KBM-7 (cell line): ENCODE results near the gene UBE2I.

Experiments used
- DNase-seq: peaks from one replicate; pipeline ENCODE4 v3.0.0-alpha.2; 2015
- in situ Hi-C: fragments of 300-500 bp; cut with MboI; formaldehyde crosslinking; loops from 2 replicates; pipeline ENCODE4 v1.14.3; 2020; ENCODE audit warnings: low sequenced_read_pairs, low pct_unique_long_range_greater_than_20kb, mixed read lengths

Gene UBE2I

DNA sequence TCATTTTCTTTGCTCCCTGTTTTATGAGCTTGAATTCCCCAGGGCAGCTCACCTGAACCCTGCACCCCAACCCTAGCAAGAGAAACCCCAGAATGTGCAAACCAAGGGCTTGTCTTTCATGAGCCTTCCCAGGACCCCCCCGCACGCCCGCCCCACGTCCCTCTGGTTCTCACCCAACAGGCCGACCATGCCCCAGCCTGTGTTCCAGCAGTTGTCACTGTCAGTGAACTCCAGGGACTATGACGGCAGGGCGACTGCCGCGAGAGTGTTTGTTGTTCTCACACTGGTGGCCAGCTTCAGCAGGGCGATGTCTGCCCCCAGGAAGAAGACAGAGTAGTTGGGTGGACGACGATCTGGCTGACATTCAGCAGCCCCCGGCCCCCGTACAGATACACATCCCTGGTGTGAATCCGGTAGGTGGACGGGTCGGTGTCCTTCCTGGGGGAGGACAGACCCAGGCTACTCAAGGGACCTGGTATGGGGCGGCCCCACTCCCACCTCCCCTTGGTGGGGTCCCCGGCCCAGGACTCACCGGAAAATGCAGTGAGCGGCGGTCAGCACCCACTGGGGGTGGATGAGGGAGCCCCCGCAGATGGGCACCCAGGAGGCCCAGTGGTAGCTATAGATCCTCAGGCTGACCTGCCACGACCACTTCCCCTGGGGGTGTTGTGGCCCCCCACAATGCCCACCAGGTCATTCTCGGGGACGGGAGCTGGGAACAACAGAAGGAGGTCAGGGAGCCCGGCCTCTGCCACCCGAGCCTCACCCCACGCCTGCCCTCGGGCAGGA is 33.5 kb upstream of the UBE2I start:
- in situ Hi-C loops = no loop called here
- DNase-seq = no peak

GRCh38 chr16:1276580-1276878 is 32.9 kb upstream of the UBE2I start:
- DNase-seq = no peak
- in situ Hi-C loops = no loop called here

- in situ Hi-C loops = no loop called here
- DNase-seq = no peak
These were observed 32.3 kb upstream of the UBE2I start for GRCh38 chr16:1277151-1277598.

- DNase-seq = no peak
- in situ Hi-C loops = no loop called here
These were observed 31.7 kb upstream of the UBE2I start for GRCh38 chr16:1277617-1278282.

GRCh38 chr16:1278477-1278876 is 31.0 kb upstream of the UBE2I start:
- in situ Hi-C loops = no loop called here
- no peak for DNase-seq

GRCh38 chr16:1279081-1279944 is 30.1 kb upstream of the UBE2I start:
- in situ Hi-C loops = no loop called here
- DNase-seq = no peak

- no peak for DNase-seq
- in situ Hi-C loops = no loop called here
These were observed 29.4 kb upstream of the UBE2I start for GRCh38 chr16:1279945-1280589.

GRCh38 chr16:1280783-1281182 is 28.7 kb upstream of the UBE2I start:
- in situ Hi-C loops = no loop called here
- no peak for DNase-seq

DNA sequence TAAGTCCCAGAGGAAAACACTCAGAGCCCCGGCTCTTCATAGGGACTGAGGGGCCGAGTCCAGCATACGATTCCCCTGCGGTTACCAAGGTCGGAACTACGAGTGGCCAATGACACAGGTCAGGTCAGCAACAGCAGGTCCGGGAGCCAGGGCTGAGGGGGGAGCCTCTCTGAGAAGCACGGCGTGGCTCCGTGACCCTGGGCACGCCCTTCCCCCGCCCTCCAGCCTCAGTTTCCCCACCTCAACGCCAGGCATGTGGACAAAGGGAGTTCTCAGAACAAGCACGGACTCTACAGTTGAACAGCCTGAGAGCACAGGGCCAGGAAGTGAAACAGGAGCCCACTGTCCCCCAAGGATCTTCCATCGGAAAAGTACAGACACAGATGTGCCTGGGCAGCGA is 27.9 kb upstream of the UBE2I start:
- DNase-seq = no peak
- in situ Hi-C loops = no loop called here

- in situ Hi-C loops = no loop called here
- DNase-seq = no peak
These were observed 27.0 kb upstream of the UBE2I start for GRCh38 chr16:1282324-1282973.

- in situ Hi-C loops = no loop called here
- peak; percentile 19 for DNase-seq
These were observed 26.1 kb upstream of the UBE2I start for GRCh38 chr16:1283296-1283695.

- in situ Hi-C loops = no loop called here
- DNase-seq = no peak
These were observed 25.3 kb upstream of the UBE2I start for GRCh38 chr16:1283996-1284616.

GRCh38 chr16:1285669-1286512 is 23.5 kb upstream of the UBE2I start:
- in situ Hi-C loops = no loop called here

DNA sequence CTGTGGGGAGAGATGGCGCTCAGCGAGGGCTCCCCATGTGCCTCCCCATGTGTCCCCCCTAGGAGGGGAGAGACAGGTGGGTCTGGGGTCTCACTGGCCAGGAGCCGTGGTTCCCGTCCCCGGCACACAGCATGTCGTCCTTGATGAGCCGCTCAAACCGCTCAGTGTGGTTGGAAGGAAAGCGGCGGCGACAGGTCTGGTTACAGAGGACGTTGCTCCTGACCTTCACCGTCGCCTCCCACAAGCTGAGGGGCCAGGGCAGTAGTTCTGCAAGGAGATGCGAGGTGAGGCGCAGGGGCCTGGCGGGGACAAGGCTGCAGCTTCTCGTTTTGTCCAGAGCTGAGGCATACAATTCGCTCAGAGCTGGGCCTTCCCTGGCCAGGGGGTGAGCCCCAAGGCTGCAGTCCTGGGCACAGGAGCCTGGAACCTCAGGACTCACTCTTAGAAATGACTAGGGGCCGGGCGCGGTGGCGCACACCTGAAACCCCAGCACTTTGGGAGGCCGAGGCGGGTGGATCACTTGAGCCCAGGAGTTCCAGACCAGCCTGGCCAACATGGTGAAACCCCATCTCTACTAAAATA is 22.8 kb upstream of the UBE2I start:
- DNase-seq = no peak
- in situ Hi-C loops = no loop called here

More at GRCh38 chr16:1285669-1286512, 23.5 kb upstream of the UBE2I start:
- DNase-seq = no peak

DNA sequence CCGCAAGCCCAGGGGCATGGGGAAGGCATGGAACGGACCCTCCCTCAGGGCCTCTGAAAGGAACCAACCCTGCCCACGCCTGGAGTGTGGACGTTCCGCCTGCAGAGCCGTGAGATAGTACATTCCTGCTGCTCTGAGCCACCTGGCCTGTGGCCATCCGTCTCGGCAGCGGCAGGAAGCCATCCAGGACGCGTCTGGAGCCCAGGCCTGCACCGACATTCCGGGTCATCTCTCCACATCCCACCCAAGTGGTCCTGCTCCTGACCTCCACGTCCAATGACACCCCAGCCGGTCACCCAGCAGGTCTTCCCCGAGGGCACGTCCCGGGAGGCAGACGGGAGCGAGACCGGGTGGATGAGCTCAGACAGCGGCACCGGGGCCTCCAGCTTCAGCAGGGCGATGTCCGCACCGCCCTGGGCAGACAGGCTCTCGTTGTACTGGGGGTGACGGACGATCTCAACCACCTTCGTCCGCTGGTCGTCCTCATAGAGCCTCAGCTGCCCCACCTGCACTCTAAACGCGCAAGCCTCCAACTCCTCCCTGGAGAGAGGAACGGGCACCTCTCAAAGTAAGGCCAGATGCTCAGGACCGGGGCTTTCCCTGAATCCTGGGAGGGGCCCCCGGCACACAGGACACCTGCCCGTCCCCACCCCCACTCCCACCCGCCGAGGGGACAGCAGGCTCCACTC is 21.3 kb upstream of the UBE2I start:
- DNase-seq = no peak
- in situ Hi-C loops = no loop called here

DNA sequence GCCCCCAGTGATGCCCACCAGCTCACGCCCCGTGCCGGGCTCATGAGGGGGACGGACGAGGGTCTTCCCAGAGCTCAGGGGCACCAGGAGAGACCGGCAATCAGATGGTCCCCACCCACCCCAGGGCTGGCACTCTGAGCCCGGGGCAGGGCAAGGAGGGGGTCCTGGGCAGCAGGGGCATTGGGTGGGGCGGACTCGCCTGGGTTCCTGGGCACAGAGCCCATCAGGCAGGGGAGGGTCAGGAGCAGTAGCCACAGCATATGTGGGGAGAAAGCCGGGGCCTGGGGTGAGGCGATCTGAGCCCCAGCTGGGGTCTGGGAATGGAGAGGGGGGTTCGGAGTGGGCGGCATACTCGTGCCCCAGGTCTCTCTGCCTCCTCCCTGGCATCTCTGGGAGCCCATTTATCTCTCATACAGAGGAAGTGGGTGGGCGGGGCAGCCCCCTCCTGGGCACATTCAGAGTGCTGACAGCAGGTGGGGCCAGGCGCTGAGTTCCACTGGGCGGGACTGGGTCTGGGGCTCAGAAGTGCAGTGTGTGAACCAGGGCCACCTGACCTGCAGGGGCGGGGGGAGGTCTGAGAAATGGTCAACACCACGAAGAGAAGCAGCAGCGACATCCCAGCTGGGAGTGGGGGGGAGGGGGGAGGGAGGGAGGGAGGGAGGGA is 20.5 kb upstream of the UBE2I start:
- in situ Hi-C loops = no loop called here
- DNase-seq = no peak
